Astrocyte of the cerebellum (primary cell): ENCODE measurements around the gene PLXNA2.

Source experiments
- DNase-seq: peaks from one replicate; pipeline ENCODE4 v3.0.0-alpha.2; 2011; ENCODE audit warnings: low read depth
- H3K4me3 ChIP-seq: 2 replicates; pipeline ENCODE4 v1.5.1; 2011; ENCODE audit warnings: mild to moderate bottlenecking, low read depth, low read length, moderate library complexity
- CTCF ChIP-seq: IDR thresholded peaks from 2 replicates; pipeline ENCODE4 v1.5.1; 2012; ENCODE audit warnings: low read length, low read depth, moderate library complexity, mild to moderate bottlenecking; ENCODE audit errors: missing control alignments
- in situ Hi-C: cut with HindIII; loops from 2 replicates; pipeline ENCODE4 v1.10.0; 2017; ENCODE audit warnings: low sequenced_read_pairs

Gene PLXNA2

GRCh38 chr1:208107425-208108212, 136.6 kb downstream of the PLXNA2 start:
- no peak overlapping the region for H3K4me3 ChIP-seq
- no peak for TF ChIP-seq CTCF
- DNase-seq = no peak
- in situ Hi-C loops = no loop called here

- TF ChIP-seq CTCF = no peak
- H3K4me3 ChIP-seq = no peak overlapping the region
- DNase-seq = no peak
- in situ Hi-C loops = no loop called here
These were observed 138.0 kb downstream of the PLXNA2 start for GRCh38 chr1:208106218-208106617.

- in situ Hi-C loops = no loop called here
- no peak overlapping the region for H3K4me3 ChIP-seq
- DNase-seq = no peak
- TF ChIP-seq CTCF = no peak
These were observed 138.4 kb downstream of the PLXNA2 start for GRCh38 chr1:208105756-208106155.

- no peak for TF ChIP-seq CTCF
- in situ Hi-C loops = no loop called here
- no peak for DNase-seq
- no peak overlapping the region for H3K4me3 ChIP-seq
These were observed 140.3 kb downstream of the PLXNA2 start for GRCh38 chr1:208103597-208104513.

GRCh38 chr1:208101661-208102431, 142.3 kb downstream of the PLXNA2 start:
- no peak for DNase-seq

More at GRCh38 chr1:208101661-208102431, 142.3 kb downstream of the PLXNA2 start:
- in situ Hi-C loops = no loop called here
- H3K4me3 ChIP-seq = no peak overlapping the region
- TF ChIP-seq CTCF = no peak
